ENCODE results near the gene KLHL4. TPM values are rescaled to one million over a fixed set of nuclear protein-coding genes. Genes with fewer than 3 reads are reported as not detected.

Gene KLHL4
- total RNA-seq, 1 donor from 2014 or later, result 0.38 TPM

- TF ChIP-seq, protein P1, sequence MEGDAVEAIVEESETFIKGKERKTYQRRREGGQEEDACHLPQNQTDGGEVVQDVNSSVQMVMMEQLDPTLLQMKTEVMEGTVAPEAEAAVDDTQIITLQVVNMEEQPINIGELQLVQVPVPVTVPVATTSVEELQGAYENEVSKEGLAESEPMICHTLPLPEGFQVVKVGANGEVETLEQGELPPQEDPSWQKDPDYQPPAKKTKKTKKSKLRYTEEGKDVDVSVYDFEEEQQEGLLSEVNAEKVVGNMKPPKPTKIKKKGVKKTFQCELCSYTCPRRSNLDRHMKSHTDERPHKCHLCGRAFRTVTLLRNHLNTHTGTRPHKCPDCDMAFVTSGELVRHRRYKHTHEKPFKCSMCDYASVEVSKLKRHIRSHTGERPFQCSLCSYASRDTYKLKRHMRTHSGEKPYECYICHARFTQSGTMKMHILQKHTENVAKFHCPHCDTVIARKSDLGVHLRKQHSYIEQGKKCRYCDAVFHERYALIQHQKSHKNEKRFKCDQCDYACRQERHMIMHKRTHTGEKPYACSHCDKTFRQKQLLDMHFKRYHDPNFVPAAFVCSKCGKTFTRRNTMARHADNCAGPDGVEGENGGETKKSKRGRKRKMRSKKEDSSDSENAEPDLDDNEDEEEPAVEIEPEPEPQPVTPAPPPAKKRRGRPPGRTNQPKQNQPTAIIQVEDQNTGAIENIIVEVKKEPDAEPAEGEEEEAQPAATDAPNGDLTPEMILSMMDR (IDR thresholded peaks at IDR 0.05), result no peak
- DNase-seq (ENCODE audit: extremely low spot score, unreplicated experiment), result no peak
- H3K9me3 Mint-ChIP-seq (ENCODE audit: unreplicated experiment), result peaks cover 7% of the 10 kb centered on the region
- H3K36me3 Mint-ChIP-seq (ENCODE audit: unreplicated experiment), result no peaks in the 10 kb centered on the region
- H3K4me3 Mint-ChIP-seq (ENCODE audit: unreplicated experiment), result no peak overlapping the region
- H3K4me1 Mint-ChIP-seq (ENCODE audit: unreplicated experiment), result no peaks in the 10 kb centered on the region
- no peaks in the 10 kb centered on the region for H3K27me3 Mint-ChIP-seq (ENCODE audit: unreplicated experiment)
- no peak overlapping the region for H3K27ac Mint-ChIP-seq (ENCODE audit: unreplicated experiment)
Measured at GRCh38 chrX:87528487-87528886, 10.9 kb downstream of the KLHL4 start.

DNA sequence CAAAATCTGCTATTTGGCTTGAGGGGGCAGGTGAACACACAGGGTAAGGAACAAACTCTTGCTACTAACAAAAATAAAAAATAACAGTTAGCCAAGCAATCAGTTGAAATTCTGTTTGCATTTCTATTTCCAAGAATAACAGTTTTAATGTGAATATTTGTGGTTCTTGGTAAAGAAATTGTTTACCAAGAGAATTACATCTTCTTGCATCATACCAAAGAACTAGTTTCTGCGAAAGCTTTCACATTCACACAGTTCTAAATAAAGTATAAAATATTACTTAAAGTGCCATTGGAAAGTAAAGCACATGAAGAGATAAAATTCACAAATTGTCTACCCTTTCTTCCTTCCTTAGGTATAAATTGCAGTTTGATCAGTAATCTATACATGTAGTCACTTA, 54.4 kb downstream of the KLHL4 start:
- DNase-seq (ENCODE audit: extremely low spot score, unreplicated experiment), result no peak
- Mint-ChIP-seq H3K9me3 (ENCODE audit: unreplicated experiment) (no peaks in the 10 kb centered on the region), H3K4me3 (ENCODE audit: unreplicated experiment) (no peak overlapping the region), H3K36me3 (ENCODE audit: unreplicated experiment) (no peaks in the 10 kb centered on the region), H3K4me1 (ENCODE audit: unreplicated experiment) (no peaks in the 10 kb centered on the region), H3K27ac (ENCODE audit: unreplicated experiment) (no peak overlapping the region), H3K27me3 (ENCODE audit: unreplicated experiment) (peaks cover 4% of the 10 kb centered on the region)
- TF ChIP-seq, protein P1 (IDR thresholded peaks at IDR 0.05), result no peak

GRCh38 chrX:87572901-87573300, 55.3 kb downstream of the KLHL4 start:
- TF ChIP-seq, protein P1 (IDR thresholded peaks at IDR 0.05), result no peak
- peaks cover 4% of the 10 kb centered on the region for H3K27me3 Mint-ChIP-seq (ENCODE audit: unreplicated experiment)
- DNase-seq (ENCODE audit: extremely low spot score, unreplicated experiment), result no peak
- no peaks in the 10 kb centered on the region for H3K9me3 Mint-ChIP-seq (ENCODE audit: unreplicated experiment)
- H3K4me1 Mint-ChIP-seq (ENCODE audit: unreplicated experiment), result no peaks in the 10 kb centered on the region
- H3K4me3 Mint-ChIP-seq (ENCODE audit: unreplicated experiment), result no peak overlapping the region
- no peaks in the 10 kb centered on the region for H3K36me3 Mint-ChIP-seq (ENCODE audit: unreplicated experiment)
- H3K27ac Mint-ChIP-seq (ENCODE audit: unreplicated experiment), result no peak overlapping the region

DNA sequence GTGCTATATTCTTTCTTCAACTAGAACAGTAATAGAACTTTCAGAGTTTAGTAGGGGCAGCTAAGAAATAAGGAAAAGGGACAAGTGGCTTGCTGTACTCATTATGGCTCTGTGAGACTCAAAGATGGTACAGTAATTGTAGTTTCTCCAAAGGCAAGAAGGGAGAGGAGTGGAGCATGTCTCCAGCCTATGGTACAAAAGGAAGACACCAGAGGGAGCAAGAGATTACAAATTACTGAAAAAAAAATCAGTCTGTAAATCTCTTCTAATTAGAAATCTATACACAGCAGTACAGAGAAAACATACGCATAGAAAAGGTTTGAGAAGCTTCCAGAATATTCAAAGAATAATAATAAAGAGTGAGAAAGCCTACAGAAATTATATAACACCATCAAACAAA, 61.4 kb downstream of the KLHL4 start:
- no peaks in the 10 kb centered on the region for H3K4me1 Mint-ChIP-seq (ENCODE audit: unreplicated experiment)
- H3K9me3 Mint-ChIP-seq (ENCODE audit: unreplicated experiment), result peaks cover 3% of the 10 kb centered on the region
- H3K27me3 Mint-ChIP-seq (ENCODE audit: unreplicated experiment), result no peaks in the 10 kb centered on the region
- no peak overlapping the region for H3K4me3 Mint-ChIP-seq (ENCODE audit: unreplicated experiment)
- DNase-seq (ENCODE audit: extremely low spot score, unreplicated experiment), result no peak
- no peaks in the 10 kb centered on the region for H3K36me3 Mint-ChIP-seq (ENCODE audit: unreplicated experiment)
- H3K27ac Mint-ChIP-seq (ENCODE audit: unreplicated experiment), result no peak overlapping the region
- TF ChIP-seq, protein P1 (IDR thresholded peaks at IDR 0.05), result no peak

GRCh38 chrX:87580862-87581261, 63.3 kb downstream of the KLHL4 start:
- Mint-ChIP-seq H3K36me3 (ENCODE audit: unreplicated experiment) (no peaks in the 10 kb centered on the region), H3K27ac (ENCODE audit: unreplicated experiment) (no peak overlapping the region), H3K4me1 (ENCODE audit: unreplicated experiment) (no peaks in the 10 kb centered on the region), H3K27me3 (ENCODE audit: unreplicated experiment) (no peaks in the 10 kb centered on the region), H3K9me3 (ENCODE audit: unreplicated experiment) (peaks cover 3% of the 10 kb centered on the region), H3K4me3 (ENCODE audit: unreplicated experiment) (no peak overlapping the region)
- no peak for DNase-seq (ENCODE audit: extremely low spot score, unreplicated experiment)
- TF ChIP-seq, protein P1 (IDR thresholded peaks at IDR 0.05), result no peak

Measured in osteocyte (in vitro differentiated cells).